ENCODE measurements around the gene CCDC201.

- TF ChIP-seq ZFP3 (CRISPR knock-in tag; IDR thresholded peaks at IDR 0.05), result no peak
- no peak for TF ChIP-seq PATZ1 (CRISPR knock-in tag; IDR thresholded peaks at IDR 0.05; ENCODE audit: borderline replicate concordance)
- TF ChIP-seq SNAI2 (CRISPR knock-in tag; IDR thresholded peaks at IDR 0.05), result no peak
- no peak for TF ChIP-seq CSDC2 (CRISPR knock-in tag; IDR thresholded peaks at IDR 0.05)
- no peak for TF ChIP-seq RARB (CRISPR knock-in tag; IDR thresholded peaks at IDR 0.05)
- no peak for TF ChIP-seq BACH2 (CRISPR knock-in tag; IDR thresholded peaks at IDR 0.05; ENCODE audit: borderline replicate concordance)
Observed at GRCh38 chr7:45918556-45918955, 45.7 kb upstream of the CCDC201 start.
